Activated CD4-positive, CD25-positive, alpha-beta regulatory T cell treated with anti-CD3 and anti-CD28 coated beads, Interleukin-2, amount 50 U/mL, for 24 hours (primary cell): ENCODE measurements around the gene FN1.
"Not testable (repeated sequence)": the region's sequence is repeated elsewhere in the genome, so short reads cannot be mapped to it uniquely, and the experiment has no call there.

Source experiments
- ATAC-seq, 2 donors: fragments of 150-1000 bp; cut with Tn5 transposase; one replicate each; pipeline ENCODE4 v1.10.0; 2021; ENCODE audit warnings: mild to moderate bottlenecking in 1 of 2, moderate library complexity in 1 of 2

Gene FN1

DNA sequence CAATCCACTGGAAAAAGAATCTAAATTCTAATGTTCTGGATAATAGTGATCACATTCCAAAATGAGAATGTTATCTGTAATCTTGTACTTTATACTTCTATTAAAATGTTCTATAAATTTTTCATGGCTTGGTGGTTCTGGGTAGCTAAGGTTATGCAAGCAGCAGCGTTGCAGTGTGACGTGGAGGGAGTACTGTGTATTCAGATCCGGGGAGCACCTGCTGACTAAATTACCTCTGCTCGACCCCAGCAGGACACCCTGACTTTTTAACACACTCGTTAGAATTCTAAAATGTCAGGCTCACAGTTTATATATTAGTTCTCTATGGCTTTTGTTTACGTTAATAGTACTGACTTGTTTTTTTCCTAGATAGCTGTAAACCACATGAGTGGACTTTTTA, 111.1 kb downstream of the FN1 start:
- ATAC-seq = no peak

DNA sequence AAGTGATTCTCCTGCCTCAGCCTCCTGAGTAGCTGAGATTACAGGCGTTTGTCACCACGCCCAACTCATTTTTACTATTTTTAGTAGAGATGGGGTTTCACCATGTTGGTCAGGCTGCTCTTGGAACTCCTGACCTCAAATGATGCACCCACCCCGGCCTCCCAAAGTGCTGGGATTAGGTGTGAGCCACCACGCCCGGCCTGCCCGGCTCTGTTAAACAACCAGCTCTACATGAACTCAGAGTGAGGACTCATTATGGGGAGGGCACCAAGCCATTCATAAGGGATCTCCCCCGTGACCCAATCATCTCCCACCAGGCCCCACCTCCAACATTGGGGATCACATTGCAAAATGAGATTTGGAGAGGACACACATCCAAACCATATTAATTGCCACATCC, 115.2 kb downstream of the FN1 start:
- no peak for ATAC-seq

GRCh38 chr2:215320102-215320501, 115.8 kb downstream of the FN1 start:
- ATAC-seq = no peak

DNA sequence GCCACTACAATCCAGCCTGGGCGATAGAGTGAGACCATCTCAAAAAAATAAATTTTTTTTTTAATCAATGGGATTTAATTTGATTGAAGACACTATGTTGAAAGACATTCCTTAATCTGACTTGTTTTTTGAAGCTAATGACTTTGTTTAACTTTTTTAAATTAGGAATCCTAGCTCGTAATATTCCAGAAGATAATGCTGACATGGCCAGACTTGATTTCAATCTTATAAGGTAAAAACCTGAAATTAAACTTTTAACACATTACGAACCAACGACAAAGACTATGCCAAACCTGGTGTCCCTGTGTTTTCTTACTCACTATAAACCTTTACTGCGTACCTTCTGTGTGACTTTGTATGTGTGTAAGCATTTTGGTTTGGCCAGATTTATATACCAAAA, 116.4 kb downstream of the FN1 start:
- no peak for ATAC-seq

DNA sequence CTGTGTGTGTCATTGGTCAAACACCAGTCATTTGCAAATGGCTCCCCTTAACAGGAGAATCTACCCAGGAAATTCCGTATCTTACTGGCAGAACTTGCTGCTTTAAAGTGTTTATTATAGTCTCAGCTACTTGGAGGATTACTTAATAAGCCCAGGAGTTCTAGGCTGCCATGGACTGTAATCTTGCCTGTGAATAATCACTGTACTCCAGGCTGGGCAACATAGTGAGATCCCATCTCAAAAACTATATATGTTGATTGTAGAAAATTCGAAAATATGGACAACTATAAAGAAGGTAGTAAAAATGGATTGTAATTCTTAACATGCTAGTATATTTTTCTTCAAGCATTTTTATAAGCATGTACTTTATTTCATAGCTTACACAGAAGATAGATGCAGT, 119.5 kb downstream of the FN1 start:
- ATAC-seq = no peak

- no peak for ATAC-seq
These were observed 120.6 kb downstream of the FN1 start for GRCh38 chr2:215315301-215315700.

DNA sequence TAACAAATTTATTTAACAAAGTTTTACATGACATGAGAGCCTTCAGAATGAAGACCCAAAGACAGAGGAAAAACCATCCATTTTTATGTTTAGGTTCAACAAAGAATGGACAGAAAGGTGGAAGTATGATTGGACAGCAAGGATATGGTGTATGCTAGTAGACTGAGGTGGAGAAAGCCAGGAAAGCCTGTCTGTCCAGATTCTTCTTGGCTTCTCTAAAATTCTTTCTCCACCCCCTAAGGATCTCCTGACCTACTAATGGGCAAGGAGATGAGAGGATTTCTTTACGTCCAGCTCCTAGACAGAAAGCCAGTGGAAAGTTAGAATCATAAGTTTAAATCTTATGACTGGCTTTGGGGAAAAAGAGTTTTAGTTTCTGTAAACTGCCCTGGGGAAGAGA, 121.0 kb downstream of the FN1 start:
- no peak for ATAC-seq

- no peak for ATAC-seq
These were observed 122.6 kb downstream of the FN1 start for GRCh38 chr2:215313255-215313613.

GRCh38 chr2:215311625-215312396, 124.1 kb downstream of the FN1 start, which contains the start of gene ATIC:
Gene ATIC (plus strand): TSS chr2:215312059. CDS start chr2:215312143, 84 bp downstream.
- peak; percentile 97 to 98 for ATAC-seq

DNA sequence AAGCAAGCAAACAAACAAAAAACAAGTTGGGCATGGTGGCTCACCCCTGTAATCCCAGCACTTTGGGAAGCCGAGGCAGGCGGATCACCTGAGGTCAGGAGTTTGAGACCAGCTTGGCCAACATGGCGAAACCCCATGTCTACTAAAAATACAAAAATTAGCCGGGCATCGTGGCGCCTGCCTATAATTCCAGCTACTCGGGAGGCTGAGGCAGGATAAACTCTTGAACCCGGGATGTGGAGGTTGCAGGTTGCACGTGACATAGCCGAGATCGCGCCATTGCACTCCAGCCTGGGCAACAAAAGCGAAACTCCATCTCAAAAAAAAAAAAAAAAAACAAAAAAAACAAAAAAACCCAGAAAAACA, 124.6 kb downstream of the FN1 start:
- ATAC-seq = not testable (repeated sequence)
